Kidney (tissue), 14 donors: Measurements from ENCODE around the gene PRDX3. TPM values are rescaled to one million over a fixed set of nuclear protein-coding genes. Genes with fewer than 3 reads are reported as not detected.

ENCODE experiments used
- DNase-seq, 5 donors: peaks; one replicate each; pipeline ENCODE4 v3.0.0-alpha.2; 2013 to 2020
- FAIRE-seq: peaks from 2 replicates; lab custom pipeline; 2012; peaks lifted over from hg19 to GRCh38; lab: Jason Lieb, UNC
- H3K27ac ChIP-seq, 2 donors: one replicate each; pipeline ENCODE4 v1.7.0; 2013; ENCODE audit warnings: low read depth in 2 of 2, low read length in 2 of 2, inconsistent platforms in 1 of 2
- H3K27me3 ChIP-seq: one replicate; pipeline ENCODE4 v1.7.1; 2013; ENCODE audit warnings: low read length, inconsistent platforms; ENCODE audit not compliant: control insufficient read depth, insufficient read depth
- H3K36me3 ChIP-seq, 3 donors: one replicate each; pipeline versions ENCODE4 v1.7.0 to v1.7.1; 2013; ENCODE audit warnings: low read length in 3 of 3, control low read depth in 1 of 3, inconsistent platforms in 1 of 3; ENCODE audit not compliant: insufficient read depth in 3 of 3, control insufficient read depth in 2 of 3
- H3K4me1 ChIP-seq, 3 donors: one replicate each; pipeline versions ENCODE4 v1.7.0 to v1.7.1; 2013; ENCODE audit warnings: low read length in 3 of 3, inconsistent platforms in 1 of 3, low read depth in 1 of 3; ENCODE audit not compliant: control insufficient read depth in 2 of 3, insufficient read depth in 2 of 3
- H3K4me3 ChIP-seq, 3 donors: one replicate each; pipeline versions ENCODE4 v1.7.0 to v1.8.1; 2013; ENCODE audit warnings: low read length in 3 of 3, control low read depth in 1 of 3, inconsistent platforms in 1 of 3
- H3K9ac ChIP-seq, 3 donors: one replicate each; pipeline versions ENCODE4 v1.7.0 to v1.7.1; 2013; ENCODE audit warnings: low read length in 3 of 3, control low read depth in 1 of 3, inconsistent platforms in 1 of 3
- H3K9me3 ChIP-seq, 3 donors: one replicate each; pipeline versions ENCODE4 v1.7.0 to v1.7.1; 2013; ENCODE audit warnings: low read length in 3 of 3, control low read depth in 1 of 3, inconsistent platforms in 1 of 3; ENCODE audit not compliant: control insufficient read depth in 2 of 3, insufficient read depth in 1 of 3
- CTCF ChIP-seq: IDR thresholded peaks from 3 replicates; pipeline ENCODE4 v1.5.1; 2012; ENCODE audit warnings: mild to moderate bottlenecking, moderate library complexity, borderline replicate concordance; ENCODE audit not compliant: insufficient read depth; ENCODE audit errors: extremely low read depth
- intact Hi-C: fragments of 100-400 bp; cut with DNase I; formaldehyde crosslinking; loops from one replicate; pipeline ENCODE4 v1.11.1; 2022
- polyA plus RNA-seq: library from polyadenylated mRNA; stranded (reverse); fragments of 350-450 nt; fragmentation: Illumina TruSeq; extraction: RNeasy Lipid Tissue Mini Kit (QIAGEN cat#74804); gene quantifications from one replicate; pipeline ENCODE4 v1.2.3, GENCODE V29; 2014; ENCODE audit warnings: low read depth, low replicate concordance; ENCODE audit not compliant: insufficient read depth
- total RNA-seq: library from RNA; stranded (reverse); fragmentation: NEBNext Ultra II Directional; extraction: Animal tissue kit (Norgen Biotek cat#: 25700); gene quantifications from one replicate; pipeline ENCODE4 v1.2.1, GENCODE V29; 2021
- donor health status: control.
- donor health status: control.
- donor health status: control.
- donor health status: control.
- donor health status: control.
- donor health status: DM: yes; HTN: yes; CAD: no.
- donor health status: Normal renal cell carcinoma (clear cell type).

Gene PRDX3
- total and polyA plus RNA-seq, 2 donors from 2014 or later, result 118 to 294 TPM

GRCh38 chr10:119225083-119225658 is 46.6 kb upstream of the PRDX3 start:
- H3K9ac ChIP-seq, result no peak overlapping the region
- peaks cover 0 to 8% (median 0%) of the 10 kb centered on the region in 3 donors for H3K4me1 ChIP-seq
- no peak for DNase-seq
- no peak overlapping the region for H3K4me3 ChIP-seq
- no peak for TF ChIP-seq CTCF
- no peak overlapping the region for H3K27ac ChIP-seq
- H3K9me3 ChIP-seq, result no peaks in the 10 kb centered on the region
- H3K27me3 ChIP-seq, result no peaks in the 10 kb centered on the region
- FAIRE-seq, result no peak
- no peaks in the 10 kb centered on the region for H3K36me3 ChIP-seq
- intact Hi-C loops, result no loop called here

- FAIRE-seq (no peak), DNase-seq (no peak)
- intact Hi-C loops, result no loop called here
- Histone ChIP-seq H3K9me3 (no peaks in the 10 kb centered on the region), H3K36me3 (no peaks in the 10 kb centered on the region), H3K4me1 (peaks cover 0 to 8% (median 0%) of the 10 kb centered on the region in 3 donors), H3K27me3 (no peaks in the 10 kb centered on the region), H3K9ac (no peak overlapping the region), H3K27ac (no peak overlapping the region), H3K4me3 (no peak overlapping the region)
- no peak for TF ChIP-seq CTCF
Measured at GRCh38 chr10:119222966-119223386, 44.4 kb upstream of the PRDX3 start.

GRCh38 chr10:119222537-119222936 is 43.9 kb upstream of the PRDX3 start:
- DNase-seq (peak in 1 of 5 donors; percentile 34), FAIRE-seq (no peak)
- Histone ChIP-seq H3K4me1 (peaks cover 0 to 8% (median 0%) of the 10 kb centered on the region in 3 donors), H3K9me3 (no peaks in the 10 kb centered on the region), H3K36me3 (no peaks in the 10 kb centered on the region), H3K9ac (no peak overlapping the region), H3K4me3 (no peak overlapping the region), H3K27ac (peak overlapping the region in 1 of 2 donors; percentile 4), H3K27me3 (no peaks in the 10 kb centered on the region)
- intact Hi-C loops, result no loop called here
- no peak for TF ChIP-seq CTCF

- DNase-seq (no peak), FAIRE-seq (no peak)
- H3K4me3 ChIP-seq, result no peak overlapping the region
- TF ChIP-seq CTCF, result no peak
- H3K27ac ChIP-seq, result no peak overlapping the region
- no peaks in the 10 kb centered on the region for H3K27me3 ChIP-seq
- H3K9me3 ChIP-seq, result no peaks in the 10 kb centered on the region
- intact Hi-C loops, result no loop called here
- no peak overlapping the region for H3K9ac ChIP-seq
- no peaks in the 10 kb centered on the region for H3K36me3 ChIP-seq
- peaks cover 0 to 8% (median 0%) of the 10 kb centered on the region in 3 donors for H3K4me1 ChIP-seq
Measured at GRCh38 chr10:119221666-119222065, 43.1 kb upstream of the PRDX3 start.
